H1 (cell line): ENCODE measurements around the gene GPRIN1. TPM values are rescaled to one million over a fixed set of nuclear protein-coding genes. Genes with fewer than 3 reads are reported as not detected.

ENCODE experiments used
- CTCF ChIA-PET: fragments of 300-600 bp; sonication (Branson Sonifier 250); formaldehyde crosslinking; loops from one replicate; lab custom pipeline; 2021; ENCODE audit not compliant: partially characterized antibody; lab: Charles Lee
- POLR2A ChIA-PET: fragments of 300-600 bp; sonication (Branson Sonifier 250); formaldehyde crosslinking; loops from one replicate; lab custom pipeline; 2021; ENCODE audit warnings: inconsistent platforms; ENCODE audit not compliant: partially characterized antibody; lab: Charles Lee
- DNase-seq, 2 experiments: peaks; one replicate each; pipeline versions ENCODE4 v3.0.0 to v3.0.0-alpha.2; 2010 to 2022; ENCODE audit warnings: low spot score in 2 of 2, low read depth in 1 of 2, mixed read lengths in 1 of 2
- FAIRE-seq: peaks from 2 replicates; lab custom pipeline; 2011; peaks lifted over from hg19 to GRCh38; lab: Jason Lieb, UNC
- H2AFZ ChIP-seq: 2 replicates; pipeline ENCODE4 v1.8.1; 2012; ENCODE audit warnings: low read length, inconsistent platforms
- H2AK5ac ChIP-seq: 2 replicates; pipeline ENCODE4 v1.6.1; 2013; ENCODE audit warnings: low read depth, low read length
- H2BK120ac ChIP-seq: replicated peaks from 2 replicates; pipeline ENCODE3; 2013; ENCODE audit warnings: low read depth, low read length, inconsistent platforms
- H2BK12ac ChIP-seq: 2 replicates; pipeline ENCODE4 v1.6.1; 2013; ENCODE audit warnings: low read depth, low read length
- H2BK15ac ChIP-seq: 2 replicates; pipeline ENCODE4 v1.6.1; 2013; ENCODE audit warnings: low read length
- H2BK20ac ChIP-seq: 2 replicates; pipeline ENCODE4 v1.6.1; 2013; ENCODE audit warnings: low read length
- H2BK5ac ChIP-seq: 2 replicates; pipeline ENCODE4 v1.6.1; 2013; ENCODE audit warnings: low read depth, low read length
- H3K14ac ChIP-seq: 2 replicates; pipeline ENCODE4 v1.6.1; 2013; ENCODE audit warnings: inconsistent platforms; ENCODE audit not compliant: insufficient read length
- H3K18ac ChIP-seq: 2 replicates; pipeline ENCODE4 v1.6.1; 2013; ENCODE audit warnings: low read length; ENCODE audit errors: extremely low read depth
- H3K23ac ChIP-seq: 2 replicates; pipeline ENCODE4 v1.6.1; 2013; ENCODE audit warnings: inconsistent platforms; ENCODE audit not compliant: insufficient read length
- H3K23me2 ChIP-seq: 2 replicates; pipeline ENCODE4 v1.6.1; 2013; ENCODE audit warnings: low read depth, low read length
- H3K27ac ChIP-seq: 2 replicates; pipeline ENCODE4 v1.6.1; 2011; ENCODE audit warnings: low read depth, low read length, inconsistent platforms
- H3K27me3 ChIP-seq, 4 experiments: replicated peaks in 1 of 4; 1 replicate in 1 of 4; 2 replicates in 3 of 4; pipeline versions ENCODE4 v1.6.1 to v1.8.1; 2011 to 2013; ENCODE audit warnings: low read length in 3 of 4, mild to moderate bottlenecking in 3 of 4, inconsistent platforms in 2 of 4, mixed read lengths in 2 of 4, moderate library complexity in 1 of 4; ENCODE audit not compliant: control insufficient read depth in 3 of 4, insufficient read depth in 3 of 4; ENCODE audit errors: extremely low read depth in 1 of 4
- H3K36me3 ChIP-seq, 4 experiments: 2 replicates each; pipeline versions ENCODE4 v1.6.1 to v1.8.1; 2011 to 2013; ENCODE audit warnings: mild to moderate bottlenecking in 4 of 4, low read length in 3 of 4, moderate library complexity in 2 of 4, control low read depth in 1 of 4, inconsistent platforms in 1 of 4; ENCODE audit not compliant: insufficient read depth in 4 of 4, control insufficient read depth in 2 of 4
- H3K4ac ChIP-seq: replicated peaks from 2 replicates; pipeline ENCODE3; 2013; ENCODE audit warnings: low read length, low read depth, mixed read lengths, inconsistent platforms; ENCODE audit not compliant: insufficient read length
- H3K4me1 ChIP-seq, 4 experiments: replicated peaks in 1 of 4; 1 replicate in 1 of 4; 2 replicates in 3 of 4; pipeline versions ENCODE4 v1.6.1 to v1.8.1; 2011 to 2013; ENCODE audit warnings: low read length in 3 of 4, inconsistent platforms in 2 of 4, mixed read lengths in 1 of 4; ENCODE audit not compliant: insufficient read depth in 4 of 4, control insufficient read depth in 3 of 4
- H3K4me2 ChIP-seq, 2 experiments: 2 replicates each; pipeline versions ENCODE4 v1.6.1 to v1.8.1; 2011 to 2013; ENCODE audit warnings: low read depth in 2 of 2, low read length in 2 of 2, control low read depth in 1 of 2, inconsistent platforms in 1 of 2, mild to moderate bottlenecking in 1 of 2; ENCODE audit not compliant: insufficient read depth in 1 of 2
- H3K4me3 ChIP-seq, 4 experiments: fragments of 200-600, 300-600 bp in 1 of 4; sonication (generic), shearing (Covaris generic), sonication (Bioruptor Twin) in 1 of 4; 2 replicates each; pipeline versions ENCODE4 v1.5.1 to v1.8.1; 2011 to 2016; ENCODE audit warnings: low read length in 4 of 4, low read depth in 3 of 4, control low read depth in 2 of 4, inconsistent platforms in 2 of 4, mild to moderate bottlenecking in 2 of 4, mixed read lengths in 1 of 4, moderate library complexity in 1 of 4; ENCODE audit not compliant: insufficient read depth in 2 of 4; ENCODE audit errors: extremely low read depth in 1 of 4
- H3K56ac ChIP-seq: replicated peaks from 2 replicates; pipeline ENCODE3; 2013; ENCODE audit warnings: low read depth, mild to moderate bottlenecking, mixed read lengths, low read length, inconsistent platforms; ENCODE audit not compliant: insufficient read length
- H3K79me1 ChIP-seq: 2 replicates; pipeline ENCODE4 v1.6.1; 2013; ENCODE audit warnings: low read depth, low read length, control low read depth
- H3K79me2 ChIP-seq, 2 experiments: 2 replicates each; pipeline versions ENCODE4 v1.6.1 to v1.8.1; 2012 to 2013; ENCODE audit warnings: low read length in 2 of 2, mild to moderate bottlenecking in 2 of 2, inconsistent platforms in 1 of 2; ENCODE audit not compliant: insufficient read depth in 2 of 2, control insufficient read depth in 1 of 2
- H3K9ac ChIP-seq, 4 experiments: replicated peaks in 1 of 4; 1 replicate in 1 of 4; 2 replicates in 3 of 4; pipeline versions ENCODE4 v1.6.1 to v1.8.1; 2011 to 2013; ENCODE audit warnings: low read depth in 3 of 4, low read length in 3 of 4, control low read depth in 2 of 4, mild to moderate bottlenecking in 2 of 4, moderate library complexity in 2 of 4, inconsistent platforms in 1 of 4; ENCODE audit errors: extremely low read depth in 1 of 4
- H3K9me3 ChIP-seq, 2 experiments: 2 replicates each; pipeline versions ENCODE4 v1.6.1 to v1.8.1; 2012 to 2013; ENCODE audit warnings: mild to moderate bottlenecking in 2 of 2, moderate library complexity in 2 of 2, control low read depth in 1 of 2, inconsistent platforms in 1 of 2, low read depth in 1 of 2, low read length in 1 of 2, mixed read lengths in 1 of 2; ENCODE audit not compliant: insufficient read depth in 2 of 2
- H4K20me1 ChIP-seq, 2 experiments: replicated peaks in 1 of 2; 2 replicates each; pipeline versions ENCODE3 to v1.8.1; 2011 to 2013; ENCODE audit warnings: inconsistent platforms in 2 of 2, low read length in 2 of 2, mild to moderate bottlenecking in 1 of 2; ENCODE audit not compliant: insufficient read depth in 2 of 2, control insufficient read depth in 1 of 2
- H4K5ac ChIP-seq: 2 replicates; pipeline ENCODE4 v1.6.1; 2013; ENCODE audit warnings: low read length, low read depth, mixed read lengths, inconsistent platforms; ENCODE audit not compliant: insufficient read length
- H4K8ac ChIP-seq: 2 replicates; pipeline ENCODE4 v1.8.0; 2013; ENCODE audit warnings: mild to moderate bottlenecking, moderate library complexity, low read length, inconsistent platforms; ENCODE audit not compliant: insufficient read depth; ENCODE audit errors: extremely low read depth
- H4K91ac ChIP-seq: replicated peaks from 2 replicates; pipeline ENCODE3; 2013; ENCODE audit warnings: low read length, mixed read lengths, inconsistent platforms; ENCODE audit not compliant: insufficient read length
- NANOG ChIP-seq: IDR thresholded peaks from 2 replicates; pipeline ENCODE4 v1.6.1; 2011; ENCODE audit warnings: low read length, low read depth, mild to moderate bottlenecking, inconsistent platforms; ENCODE audit not compliant: insufficient read depth, poor library complexity, severe bottlenecking
- RAD21 ChIP-seq, 2 experiments: IDR thresholded peaks in 1 of 2; conservative IDR thresholded peaks in 1 of 2; 2 replicates each; pipeline ENCODE4 v1.6.1; 2011; ENCODE audit warnings: low read depth in 2 of 2, low read length in 2 of 2, improper control_type of control experiment in 1 of 2, inconsistent platforms in 1 of 2, mild to moderate bottlenecking in 1 of 2, moderate library complexity in 1 of 2
- RFX5 ChIP-seq: IDR thresholded peaks from 2 replicates; pipeline ENCODE4 v1.6.1; 2011; ENCODE audit warnings: low read depth, low read length, improper control_type of control experiment, borderline replicate concordance
- WGBS, 2 experiments: shearing (Covaris generic) in 1 of 2; methylation state at CpG; one replicate each; pipeline versions ENCODE4 v1.1.6 to v1.1.7; 2013 to 2015; ENCODE audit warnings: low lambda C conversion rate in 2 of 2, mixed read lengths in 2 of 2, inconsistent platforms in 1 of 2, low coverage in 1 of 2, missing lambda C conversion rate in 1 of 2; ENCODE audit not compliant: insufficient replicate concordance in 2 of 2, insufficient coverage in 1 of 2, insufficient read length in 1 of 2; ENCODE audit errors: extremely low coverage in 1 of 2, missing lambda C conversion rate in 1 of 2; 5-methylcytosine and 5-hydroxymethylcytosine counted together
- polyA plus RNA-seq, 7 experiments: library from polyadenylated mRNA; depleted of rRNA in 3 of 7; stranded (reverse) in 5 of 7; unstranded in 2 of 7; fragments of >200 nt in 5 of 7; fragments of 200-250 nt in 2 of 7; gene quantifications; 1 replicate in 5 of 7; 2 replicates in 1 of 7; 4 replicates in 1 of 7; pipeline versions ENCODE4 v1.2.1 to v1.2.3, GENCODE V29; 2011 to 2013; ENCODE audit warnings: missing spikeins in 2 of 7, mixed read lengths in 2 of 7
- total RNA-seq: library from RNA; stranded (reverse); fragmentation: NEBNext Ultra II Directional; extraction: Animal tissue kit (Norgen Biotek cat#: 25700); gene quantifications from 2 replicates; pipeline ENCODE4 v1.2.1, GENCODE V29; 2021

GPRIN1 gene
- total and polyA plus RNA-seq, 2 of the 8 experiments (the other 6 are each of a cell fraction or from before 2014, with no cell fraction given), result 3.3 to 12.0 TPM

GRCh38 chr5:176564002-176564401 is 46.0 kb downstream of the GPRIN1 start:
- DNase-seq, result no peak
- Histone ChIP-seq H2BK15ac (no peak overlapping the region; the same call in 1 of the 2 replicates), H2BK12ac (no peak overlapping the region), H2BK20ac (no peak overlapping the region), H3K4me2 (no peak overlapping the region), H4K20me1 (no peaks in the 10 kb centered on the region), H2BK120ac (no peak overlapping the region), H3K27ac (no peak overlapping the region), H3K4me1 (peaks cover 0 to 5% (median 2%) of the 10 kb centered on the region in 4 experiments; a peak in 3 of 7 replicates), H3K36me3 (no peaks in the 10 kb centered on the region), H4K5ac (no peak overlapping the region), H3K9ac (no peak overlapping the region), H2BK5ac (no peak overlapping the region), H3K56ac (no peak overlapping the region), H3K23me2 (no peaks in the 10 kb centered on the region; the same call in 1 of the 2 replicates), H2AFZ (no peak overlapping the region), H3K9me3 (peaks cover 0 to 4% of the 10 kb centered on the region in 2 experiments; a peak in 1 of 4 replicates), H3K79me2 (no peaks in the 10 kb centered on the region), H2AK5ac (no peak overlapping the region), H3K4me3 (no peak overlapping the region), H3K4ac (no peak overlapping the region), H3K27me3 (no peaks in the 10 kb centered on the region), H4K91ac (no peak overlapping the region), H3K14ac (no peak overlapping the region), H3K79me1 (no peaks in the 10 kb centered on the region), H3K23ac (no peak overlapping the region), H4K8ac (no peak overlapping the region), H3K18ac (no peak overlapping the region)
- WGBS, 2 experiments, result 81% methylated on average over 10 of the region's 10 CpGs; no CpG with 5 or more reads in 1 of the 2 experiments
- ChIA-PET POLR2A (no interaction called here), CTCF (interaction anchor here (1.8 to 3.0 kb wide), 3 partner anchors 9 to 15 kb away, joined by 4 to 18 read pairs (median 7); no protein-coding TSS in a partner anchor)
- no peak for FAIRE-seq
- TF ChIP-seq RFX5, result no peak
- no peak for TF ChIP-seq RAD21 (IDR thresholded peaks at IDR 0.05 in 1 of 2, conservative IDR thresholded peaks at IDR 0.05 in 1 of 2; ENCODE audit: low read depth in 2 of 2, low read length in 2 of 2)
- TF ChIP-seq NANOG, result no peak
